Activated gamma-delta T cell treated with Interleukin-2 at 50 U/mL for 16 hours (primary cell): Measurements from ENCODE around the gene ELOVL5.

Experiments used
- DNase-seq: peaks from one replicate; pipeline ENCODE4 v3.0.0-alpha.2; 2020

The ELOVL5 gene

GRCh38 chr6:53236241-53236640 is 112.5 kb downstream of the ELOVL5 start:
- DNase-seq: no peak

GRCh38 chr6:53235508-53235907 is 113.2 kb downstream of the ELOVL5 start:
- no peak for DNase-seq

- DNase-seq: no peak
Measured at GRCh38 chr6:53233309-53233708, 115.4 kb downstream of the ELOVL5 start.

GRCh38 chr6:53230775-53231467 is 117.8 kb downstream of the ELOVL5 start:
- DNase-seq: no peak

- DNase-seq: no peak
Measured at GRCh38 chr6:53227847-53228246, 120.9 kb downstream of the ELOVL5 start.

DNA sequence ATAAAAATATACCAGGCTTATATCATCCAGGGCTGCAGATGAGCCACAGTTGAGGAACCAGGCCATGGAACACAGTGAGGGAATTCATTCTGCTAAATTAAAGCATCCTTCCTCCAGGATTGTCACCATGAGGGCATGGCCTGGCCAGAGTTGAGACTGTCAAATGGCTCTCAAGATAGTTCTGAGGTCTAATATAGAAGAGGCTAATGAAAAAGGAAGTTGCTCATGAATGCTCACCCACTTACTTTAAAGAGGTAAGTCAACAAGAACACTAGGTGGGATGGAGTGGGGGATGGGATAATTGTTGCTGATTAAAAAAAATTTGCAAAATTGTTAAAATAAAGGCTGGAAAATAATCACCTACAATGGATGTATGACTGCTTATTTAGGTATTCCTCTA is 128.1 kb downstream of the ELOVL5 start:
- DNase-seq: no peak
